CD4-positive, CD25-positive, alpha-beta regulatory T cell (primary cell): Measurements from ENCODE around the gene HEPACAM2. TPM values are rescaled to one million over a fixed set of nuclear protein-coding genes. Genes with fewer than 3 reads are reported as not detected.

Experiments
- ATAC-seq, 2 donors: fragments of 150-1000 bp; cut with Tn5 transposase; one replicate each; pipeline ENCODE4 v1.10.0; 2021; ENCODE audit warnings: low read depth in 2 of 2, moderate number of reproducible peaks in 2 of 2, moderate library complexity in 1 of 2
- DNase-seq, 3 donors: peaks; one replicate each; pipeline versions ENCODE4 v3.0.0 to v3.0.0-alpha.2; 2012 to 2022; ENCODE audit warnings: mixed read lengths in 1 of 3
- H3K27ac ChIP-seq: one replicate; pipeline ENCODE4 v1.7.0; 2013; ENCODE audit warnings: mild to moderate bottlenecking, low read length; ENCODE audit not compliant: insufficient read depth, poor library complexity, severe bottlenecking
- H3K27me3 ChIP-seq: one replicate; pipeline ENCODE4 v1.7.0; 2013; ENCODE audit warnings: low read length; ENCODE audit not compliant: control insufficient read depth, insufficient read depth
- H3K36me3 ChIP-seq: one replicate; pipeline ENCODE4 v1.7.0; 2013; ENCODE audit warnings: mild to moderate bottlenecking, low read length, moderate library complexity; ENCODE audit not compliant: control insufficient read depth, insufficient read depth
- H3K4me1 ChIP-seq: 2 replicates; pipeline ENCODE4 v1.7.0; 2013; ENCODE audit warnings: mild to moderate bottlenecking, low read length; ENCODE audit not compliant: insufficient read depth, control insufficient read depth, poor library complexity, severe bottlenecking
- H3K4me3 ChIP-seq: one replicate; pipeline ENCODE4 v1.7.0; 2013; ENCODE audit warnings: low read depth, mild to moderate bottlenecking, low read length, moderate library complexity
- H3K9me3 ChIP-seq, 2 experiments: 1 replicate in 1 of 2; 2 replicates in 1 of 2; pipeline ENCODE4 v1.7.0; 2013; ENCODE audit warnings: low read length in 2 of 2, mild to moderate bottlenecking in 1 of 2, moderate library complexity in 1 of 2; ENCODE audit not compliant: control insufficient read depth in 2 of 2
- H3K27ac Mint-ChIP-seq, 3 donors: one replicate each; pipeline ENCODE4 v1.8.0; 2020 to 2022; ENCODE audit warnings: mild to moderate bottlenecking in 3 of 3, mixed read lengths in 3 of 3, moderate library complexity in 2 of 3
- H3K27me3 Mint-ChIP-seq: one replicate; pipeline ENCODE4 v1.8.0; 2022; ENCODE audit warnings: mild to moderate bottlenecking, mixed read lengths
- H3K36me3 Mint-ChIP-seq: one replicate; pipeline ENCODE4 v1.8.0; 2020; ENCODE audit warnings: mixed read lengths
- H3K4me1 Mint-ChIP-seq, 4 donors: one replicate each; pipeline ENCODE4 v1.8.0; 2020 to 2022; ENCODE audit warnings: mixed read lengths in 4 of 4, mild to moderate bottlenecking in 1 of 4
- H3K4me3 Mint-ChIP-seq, 4 donors: one replicate each; pipeline ENCODE4 v1.8.0; 2020 to 2022; ENCODE audit warnings: mild to moderate bottlenecking in 4 of 4, mixed read lengths in 4 of 4, moderate library complexity in 3 of 4
- H3K9me3 Mint-ChIP-seq, 7 donors: one replicate each; pipeline ENCODE4 v1.8.0; 2020 to 2022; ENCODE audit warnings: mixed read lengths in 7 of 7, mild to moderate bottlenecking in 3 of 7, moderate library complexity in 2 of 7
- polyA plus RNA-seq, 4 donors: library from polyadenylated mRNA; unstranded; fragments of 300-500 nt; fragmentation: Illumina TruSeq; gene quantifications; one replicate each; pipeline ENCODE4 v1.2.3, GENCODE V29; 2021
- total RNA-seq: library from RNA; stranded (reverse); gene quantifications from one replicate; pipeline ENCODE4 v1.2.3, GENCODE V29; 2022

HEPACAM2 gene
- total and polyA plus RNA-seq, 5 donors from 2014 or later = not detected

GRCh38 chr7:93228302-93228701 lies 2.0 kb upstream of the HEPACAM2 start:
- no peak overlapping the region for H3K4me3 Mint-ChIP-seq
- H3K27ac Mint-ChIP-seq = peak overlapping the region; percentile 44 to 89 (median 69)
- Histone ChIP-seq H3K27ac (peak overlapping the region; percentile 47), H3K27me3 (peaks cover 20% of the 10 kb centered on the region), H3K4me3 (peak overlapping the region; percentile 32), H3K36me3 (no peaks in the 10 kb centered on the region), H3K9me3 (no peaks in the 10 kb centered on the region), H3K4me1 (peaks cover 21% of the 10 kb centered on the region)
- H3K27me3 Mint-ChIP-seq = peaks cover 15% of the 10 kb centered on the region
- H3K36me3 Mint-ChIP-seq = no peaks in the 10 kb centered on the region
- DNase-seq = peak; percentile 7 to 81 (median 78)
- peaks cover 6 to 25% (median 12%) of the 10 kb centered on the region in 4 donors for H3K4me1 Mint-ChIP-seq
- ATAC-seq = no peak
- no peaks in the 10 kb centered on the region for H3K9me3 Mint-ChIP-seq

DNA sequence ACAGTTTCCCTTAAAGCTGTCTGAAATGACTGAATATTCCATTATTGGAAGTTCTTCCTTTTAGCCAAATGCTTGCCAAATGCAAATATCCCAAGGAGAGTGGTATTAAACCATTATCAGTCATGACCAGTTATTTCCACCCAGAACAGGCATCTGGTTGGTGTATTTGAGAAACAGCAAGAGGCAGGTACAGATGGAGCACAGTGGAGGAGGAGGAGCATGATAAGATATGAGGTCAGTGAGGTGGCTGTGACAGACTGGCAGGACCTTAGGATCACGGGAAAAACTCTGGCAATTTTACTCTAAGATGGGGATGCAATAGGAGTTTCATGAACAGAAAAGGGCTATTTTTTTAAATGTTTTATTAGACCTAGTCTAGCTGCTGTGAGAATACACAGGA lies 6.4 kb downstream of the HEPACAM2 start:
- H3K36me3 Mint-ChIP-seq = no peaks in the 10 kb centered on the region
- ATAC-seq = no peak
- Histone ChIP-seq H3K27ac (no peak overlapping the region), H3K36me3 (no peaks in the 10 kb centered on the region), H3K27me3 (peaks cover 40% of the 10 kb centered on the region), H3K4me3 (no peak overlapping the region), H3K9me3 (no peaks in the 10 kb centered on the region), H3K4me1 (no peaks in the 10 kb centered on the region)
- DNase-seq = no peak
- no peaks in the 10 kb centered on the region for H3K9me3 Mint-ChIP-seq
- H3K4me1 Mint-ChIP-seq = no peaks in the 10 kb centered on the region
- peaks cover 37% of the 10 kb centered on the region for H3K27me3 Mint-ChIP-seq
- H3K27ac Mint-ChIP-seq = no peak overlapping the region
- no peak overlapping the region for H3K4me3 Mint-ChIP-seq

GRCh38 chr7:93218997-93219827 lies 7.1 kb downstream of the HEPACAM2 start:
- Histone ChIP-seq H3K4me1 (no peaks in the 10 kb centered on the region), H3K4me3 (no peak overlapping the region), H3K27ac (no peak overlapping the region), H3K9me3 (no peaks in the 10 kb centered on the region), H3K36me3 (no peaks in the 10 kb centered on the region), H3K27me3 (peaks cover 39% of the 10 kb centered on the region)
- no peaks in the 10 kb centered on the region for H3K4me1 Mint-ChIP-seq
- H3K36me3 Mint-ChIP-seq = no peaks in the 10 kb centered on the region
- H3K4me3 Mint-ChIP-seq = no peak overlapping the region
- no peak for DNase-seq
- ATAC-seq = no peak
- peaks cover 0 to 3% (median 0%) of the 10 kb centered on the region in 7 donors for H3K9me3 Mint-ChIP-seq
- H3K27me3 Mint-ChIP-seq = peaks cover 37% of the 10 kb centered on the region
- H3K27ac Mint-ChIP-seq = no peak overlapping the region

DNA sequence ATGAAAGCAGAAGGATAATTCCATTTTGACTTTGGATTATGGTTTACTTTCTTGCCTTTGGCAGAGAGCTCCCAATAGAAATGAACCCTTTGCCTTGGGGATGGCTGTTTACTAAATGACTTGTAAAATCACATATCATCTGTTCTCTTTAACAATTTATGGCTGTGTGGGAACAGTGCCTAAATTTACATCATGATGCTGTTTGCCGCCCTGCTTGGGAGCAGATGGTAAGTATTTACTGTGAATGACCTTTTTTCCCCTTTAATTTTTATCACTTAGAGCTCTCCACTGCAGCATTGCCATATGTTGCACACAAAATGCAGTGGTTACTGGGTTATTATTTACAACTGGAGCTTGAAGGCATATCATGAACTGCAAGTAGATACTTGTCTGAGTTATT lies 13.4 kb downstream of the HEPACAM2 start:
- Mint-ChIP-seq H3K9me3 (peaks cover 0 to 3% (median 0%) of the 10 kb centered on the region in 7 donors), H3K4me3 (no peak overlapping the region), H3K27me3 (peaks cover 44% of the 10 kb centered on the region), H3K27ac (no peak overlapping the region), H3K4me1 (no peaks in the 10 kb centered on the region), H3K36me3 (peaks cover 3% of the 10 kb centered on the region)
- Histone ChIP-seq H3K9me3 (no peaks in the 10 kb centered on the region), H3K4me1 (no peaks in the 10 kb centered on the region), H3K4me3 (no peak overlapping the region), H3K36me3 (no peaks in the 10 kb centered on the region), H3K27ac (no peak overlapping the region), H3K27me3 (peaks cover 48% of the 10 kb centered on the region)
- no peak for DNase-seq
- ATAC-seq = no peak

DNA sequence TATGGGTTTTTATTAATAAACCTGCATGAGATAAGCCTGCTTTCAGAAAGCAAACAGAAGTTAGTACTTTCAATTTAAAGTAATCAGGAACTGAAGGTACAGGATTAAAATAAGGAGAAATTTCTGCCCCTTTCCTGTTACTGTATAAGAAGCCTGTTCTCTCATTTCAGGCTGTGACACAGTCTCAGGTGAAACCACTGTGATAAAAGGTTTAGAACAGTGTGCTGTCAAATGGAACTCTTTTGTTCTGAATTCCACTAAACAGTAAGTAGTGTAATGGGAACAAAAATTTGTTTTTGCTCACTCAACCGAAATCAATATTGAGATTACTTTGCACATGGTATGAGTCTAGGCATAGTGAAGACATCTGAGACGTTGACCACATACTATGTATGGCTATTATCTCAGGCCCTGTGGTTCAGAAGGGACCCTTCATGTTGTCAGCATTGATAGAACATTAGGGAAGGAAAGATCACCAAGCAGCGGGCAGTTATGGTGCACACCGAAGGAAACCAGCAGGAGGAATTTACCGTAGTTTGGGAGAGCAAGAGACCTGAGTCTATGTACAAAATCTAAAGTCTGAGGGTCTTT lies 14.9 kb downstream of the HEPACAM2 start:
- H3K9me3 Mint-ChIP-seq = peaks cover 0 to 3% (median 0%) of the 10 kb centered on the region in 7 donors
- DNase-seq = no peak

DNA sequence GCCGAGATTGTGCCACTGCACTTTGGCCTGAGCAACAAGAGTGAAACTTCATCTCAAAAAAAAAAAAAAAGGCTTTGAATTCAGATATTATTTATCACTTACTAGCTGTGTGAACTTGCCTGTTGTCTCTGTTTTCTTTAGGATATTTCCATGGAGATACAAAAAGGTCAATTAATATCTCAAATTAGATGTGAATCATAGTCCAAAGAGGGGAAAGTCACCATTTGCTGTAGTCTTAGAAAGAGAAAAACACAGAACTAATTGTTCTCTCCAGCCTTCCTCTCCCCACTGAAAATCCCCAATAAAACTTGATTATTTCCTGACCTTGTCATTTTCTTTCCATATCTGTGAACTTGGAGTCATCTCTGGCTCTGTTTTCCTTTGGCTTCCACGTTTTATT lies 21.2 kb downstream of the HEPACAM2 start:
- H3K36me3 Mint-ChIP-seq = no peaks in the 10 kb centered on the region
- no peak for ATAC-seq
- H3K4me3 ChIP-seq = no peak overlapping the region
- no peak overlapping the region for H3K4me3 Mint-ChIP-seq
- no peaks in the 10 kb centered on the region for H3K9me3 Mint-ChIP-seq
- H3K4me1 ChIP-seq = no peaks in the 10 kb centered on the region
- H3K27me3 Mint-ChIP-seq = peaks cover 32% of the 10 kb centered on the region
- H3K27me3 ChIP-seq = peaks cover 22% of the 10 kb centered on the region
- no peak overlapping the region for H3K27ac Mint-ChIP-seq
- DNase-seq = no peak
- H3K27ac ChIP-seq = no peak overlapping the region
- H3K4me1 Mint-ChIP-seq = peaks cover 0 to 4% (median 0%) of the 10 kb centered on the region in 4 donors
- H3K36me3 ChIP-seq = no peaks in the 10 kb centered on the region
- no peaks in the 10 kb centered on the region for H3K9me3 ChIP-seq

More for the DNA sequence above, 14.9 kb downstream of the HEPACAM2 start:
- ATAC-seq = no peak
- H3K36me3 ChIP-seq = no peaks in the 10 kb centered on the region
- H3K27me3 Mint-ChIP-seq = peaks cover 44% of the 10 kb centered on the region
- H3K4me1 ChIP-seq = no peaks in the 10 kb centered on the region
- H3K4me3 ChIP-seq = no peak overlapping the region
- H3K27me3 ChIP-seq = peaks cover 49% of the 10 kb centered on the region
- H3K36me3 Mint-ChIP-seq = peaks cover 3% of the 10 kb centered on the region
- no peaks in the 10 kb centered on the region for H3K9me3 ChIP-seq
- H3K4me3 Mint-ChIP-seq = no peak overlapping the region
- no peak overlapping the region for H3K27ac ChIP-seq
- no peaks in the 10 kb centered on the region for H3K4me1 Mint-ChIP-seq
- H3K27ac Mint-ChIP-seq = peak overlapping the region in 1 of 3 donors; percentile 74

GRCh38 chr7:93203496-93203895 lies 22.8 kb downstream of the HEPACAM2 start:
- Histone ChIP-seq H3K9me3 (no peaks in the 10 kb centered on the region), H3K4me1 (no peaks in the 10 kb centered on the region), H3K27me3 (peaks cover 20% of the 10 kb centered on the region), H3K36me3 (no peaks in the 10 kb centered on the region), H3K4me3 (no peak overlapping the region), H3K27ac (no peak overlapping the region)
- no peak overlapping the region for H3K27ac Mint-ChIP-seq
- DNase-seq (no peak), ATAC-seq (no peak)
- peaks cover 37% of the 10 kb centered on the region for H3K27me3 Mint-ChIP-seq
- peaks cover 0 to 4% (median 0%) of the 10 kb centered on the region in 4 donors for H3K4me1 Mint-ChIP-seq
- H3K36me3 Mint-ChIP-seq = no peaks in the 10 kb centered on the region
- H3K9me3 Mint-ChIP-seq = no peaks in the 10 kb centered on the region
- H3K4me3 Mint-ChIP-seq = no peak overlapping the region
